Neuronal stem cell (in vitro differentiated cells): ENCODE measurements around the gene TOM1L2.
A peak's percentile ranks its signal among the peaks of the same experiment; 100 is the strongest.

ENCODE experiments used
- DNase-seq: peaks from one replicate; pipeline ENCODE4 v3.0.0-alpha.2; 2013; ENCODE audit warnings: low spot score
- H2AFZ ChIP-seq: one replicate; pipeline ENCODE4 v1.6.1; 2013; ENCODE audit warnings: mild to moderate bottlenecking, low read length, inconsistent platforms
- H2AK5ac ChIP-seq: 2 replicates; pipeline ENCODE4 v1.6.1; 2013; ENCODE audit warnings: low read depth, mild to moderate bottlenecking, inconsistent platforms, low read length, moderate library complexity, mixed read lengths
- H2BK120ac ChIP-seq: 2 replicates; pipeline ENCODE4 v1.6.1; 2013; ENCODE audit warnings: low read depth, mild to moderate bottlenecking, inconsistent platforms, low read length, moderate library complexity, mixed read lengths
- H2BK12ac ChIP-seq: one replicate; pipeline ENCODE4 v1.6.1; 2013; ENCODE audit warnings: low read length, inconsistent platforms
- H2BK15ac ChIP-seq: 2 replicates; pipeline ENCODE4 v1.6.1; 2013; ENCODE audit warnings: mild to moderate bottlenecking, low read length, inconsistent platforms, mixed read lengths
- H2BK5ac ChIP-seq: one replicate; pipeline ENCODE4 v1.6.1; 2013; ENCODE audit warnings: inconsistent platforms, mild to moderate bottlenecking, low read length, moderate library complexity
- H3K14ac ChIP-seq: one replicate; pipeline ENCODE4 v1.6.1; 2013; ENCODE audit warnings: low read length, inconsistent platforms
- H3K18ac ChIP-seq: 2 replicates; pipeline ENCODE4 v1.6.1; 2013; ENCODE audit warnings: low read length, inconsistent platforms
- H3K23ac ChIP-seq: 2 replicates; pipeline ENCODE4 v1.6.1; 2013; ENCODE audit warnings: low read depth, mild to moderate bottlenecking, mixed read lengths, low read length, inconsistent platforms; ENCODE audit not compliant: poor library complexity
- H3K27ac ChIP-seq: replicated peaks from 3 replicates; pipeline ENCODE4 v1.5.1; 2013; ENCODE audit warnings: low read length, inconsistent platforms
- H3K27me3 ChIP-seq, 3 experiments: 2 replicates each; pipeline ENCODE4 v1.6.1; 2013; ENCODE audit warnings: low read length in 3 of 3, mild to moderate bottlenecking in 2 of 3, inconsistent platforms in 1 of 3, low read depth in 1 of 3, mixed read lengths in 1 of 3, moderate library complexity in 1 of 3; ENCODE audit not compliant: control insufficient read depth in 3 of 3, insufficient read depth in 3 of 3
- H3K36me3 ChIP-seq, 2 donors: replicated peaks in 1 of 2; 2 replicates each; pipeline ENCODE4 v1.6.1; 2013; ENCODE audit warnings: low read length in 2 of 2; ENCODE audit not compliant: control insufficient read depth in 2 of 2, insufficient read depth in 2 of 2
- H3K4ac ChIP-seq: 2 replicates; pipeline ENCODE4 v1.6.1; 2013; ENCODE audit warnings: inconsistent platforms, mild to moderate bottlenecking, low read length, moderate library complexity
- H3K4me1 ChIP-seq, 2 donors: 1 replicate in 1 of 2; 2 replicates in 1 of 2; pipeline ENCODE4 v1.6.1; 2013; ENCODE audit warnings: low read length in 2 of 2, low read depth in 1 of 2; ENCODE audit not compliant: control insufficient read depth in 2 of 2, insufficient read depth in 1 of 2
- H3K4me2 ChIP-seq: one replicate; pipeline ENCODE4 v1.6.1; 2013; ENCODE audit warnings: mild to moderate bottlenecking, low read length, inconsistent platforms; ENCODE audit not compliant: insufficient read depth, poor library complexity, severe bottlenecking
- H3K4me3 ChIP-seq, 2 donors: 2 replicates each; pipeline ENCODE4 v1.5.1; 2013; ENCODE audit warnings: low read length in 2 of 2, mild to moderate bottlenecking in 2 of 2, inconsistent platforms in 1 of 2, moderate library complexity in 1 of 2
- H3K79me1 ChIP-seq: one replicate; pipeline ENCODE4 v1.6.1; 2013; ENCODE audit warnings: low read depth, mild to moderate bottlenecking, inconsistent platforms, low read length, moderate library complexity
- H3K9ac ChIP-seq: one replicate; pipeline ENCODE4 v1.6.1; 2013; ENCODE audit warnings: mild to moderate bottlenecking, low read depth, low read length, inconsistent platforms; ENCODE audit not compliant: poor library complexity
- H3K9me3 ChIP-seq, 2 donors: replicated peaks in 1 of 2; 2 replicates each; pipeline versions ENCODE3 to v1.6.1; 2013; ENCODE audit warnings: low read length in 2 of 2, mild to moderate bottlenecking in 2 of 2, inconsistent platforms in 1 of 2, low read depth in 1 of 2, mixed read lengths in 1 of 2, moderate library complexity in 1 of 2; ENCODE audit not compliant: control insufficient read depth in 2 of 2, insufficient read depth in 1 of 2
- H4K8ac ChIP-seq: one replicate; pipeline ENCODE4 v1.6.1; 2013; ENCODE audit warnings: low read depth, mild to moderate bottlenecking, inconsistent platforms, low read length, moderate library complexity
- H4K91ac ChIP-seq: one replicate; pipeline ENCODE4 v1.6.1; 2013; ENCODE audit warnings: low read length, low read depth, mild to moderate bottlenecking, inconsistent platforms; ENCODE audit not compliant: poor library complexity
- WGBS, 2 donors: extraction: QIAGEN DNeasy Blood & Tissue Kit; methylation state at CpG; one replicate each; pipeline ENCODE4 v1.1.7; 2013; ENCODE audit warnings: missing lambda C conversion rate in 2 of 2, mixed read lengths in 1 of 2; ENCODE audit not compliant: insufficient read length in 2 of 2, insufficient replicate concordance in 1 of 2; ENCODE audit errors: extremely low coverage in 2 of 2; 5-methylcytosine and 5-hydroxymethylcytosine counted together

Gene TOM1L2

DNA sequence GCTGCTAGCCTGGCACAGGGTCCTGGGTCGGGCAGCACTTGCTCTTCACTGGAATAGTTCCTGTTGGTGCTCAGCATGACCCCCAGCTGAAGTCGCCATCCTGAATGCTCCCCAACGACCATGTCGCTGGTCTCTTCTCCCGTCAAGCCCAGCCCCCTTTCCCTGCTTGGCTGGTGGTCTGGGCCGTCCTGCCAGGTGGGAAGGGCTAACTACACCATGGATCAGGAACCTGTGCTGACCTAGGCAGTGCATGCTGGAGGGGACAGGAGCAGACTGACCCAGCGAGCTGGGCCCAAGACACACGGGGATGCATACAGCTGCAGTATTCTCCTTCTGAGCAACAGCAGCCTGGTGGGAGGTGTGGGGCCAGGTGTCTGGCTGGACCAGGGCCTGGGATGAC, 126.2 kb downstream of the TOM1L2 start:
- Histone ChIP-seq H4K8ac (no peak overlapping the region), H3K27ac (no peak overlapping the region), H3K79me1 (no peaks in the 10 kb centered on the region), H2BK5ac (peak overlapping the region; percentile 43), H3K14ac (no peak overlapping the region), H2BK12ac (no peak overlapping the region), H2AK5ac (peak overlapping the region; percentile 38), H3K4me1 (peaks cover 29 to 32% of the 10 kb centered on the region in 2 donors), H3K4me2 (no peak overlapping the region), H3K9me3 (no peaks in the 10 kb centered on the region), H3K4me3 (no peak overlapping the region), H3K9ac (no peak overlapping the region), H3K36me3 (no peaks in the 10 kb centered on the region), H2AFZ (no peak overlapping the region), H4K91ac (no peak overlapping the region), H3K27me3 (peaks cover 0 to 3% (median 0%) of the 10 kb centered on the region in 3 experiments), H2BK15ac (peak overlapping the region; percentile 11), H3K4ac (no peak overlapping the region), H3K23ac (no peak overlapping the region), H3K18ac (peak overlapping the region; percentile 66), H2BK120ac (peak overlapping the region; percentile 14)
- no CpG with 5 or more reads among the region's 8 CpGs for WGBS, 2 donors
- no peak for DNase-seq

DNA sequence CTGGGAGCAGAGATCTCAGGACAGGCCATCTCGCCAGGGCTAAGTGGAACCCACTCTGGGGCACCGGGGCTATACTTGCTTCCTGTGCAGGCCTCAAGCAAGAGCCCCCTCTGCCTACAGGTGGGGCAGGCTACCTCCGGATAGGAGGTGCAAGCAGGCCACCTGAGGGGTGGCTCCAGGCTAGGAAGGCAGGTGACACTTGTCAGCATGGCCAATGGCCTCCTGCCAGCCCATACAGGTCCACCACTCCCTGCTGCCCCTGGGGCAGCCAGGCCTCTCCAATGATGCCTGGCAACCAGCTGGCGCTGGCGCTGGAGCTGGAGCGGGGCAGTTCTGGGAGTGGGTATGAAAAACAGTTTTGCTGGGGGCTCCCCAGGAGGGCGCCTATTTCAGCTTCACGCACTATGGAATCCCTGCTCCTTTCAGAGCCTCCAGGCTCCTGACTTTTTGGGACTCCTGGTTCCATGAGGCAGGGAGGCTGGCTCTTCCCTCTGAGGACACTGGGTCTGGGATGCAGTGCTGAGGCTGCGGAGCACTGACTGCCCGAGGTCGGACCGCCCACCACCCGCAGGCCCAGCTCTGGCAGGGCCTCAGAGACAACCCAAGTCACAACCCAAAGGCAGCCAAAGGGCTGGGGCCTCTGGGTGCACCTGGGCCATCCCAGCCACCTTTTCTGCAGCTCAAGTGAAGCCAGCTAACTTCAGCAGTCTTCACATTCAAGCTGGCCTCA, 127.0 kb downstream of the TOM1L2 start:
- Histone ChIP-seq H2AFZ (no peak overlapping the region), H3K14ac (no peak overlapping the region), H3K18ac (peak overlapping the region; percentile 55), H4K8ac (no peak overlapping the region), H2BK15ac (peak overlapping the region; percentile 16), H3K4me1 (peaks cover 29 to 32% of the 10 kb centered on the region in 2 donors), H2AK5ac (peak overlapping the region; percentile 95), H3K36me3 (no peaks in the 10 kb centered on the region), H3K4ac (peak overlapping the region; percentile 39), H3K4me3 (no peak overlapping the region), H2BK120ac (peak overlapping the region; percentile 21), H3K79me1 (no peaks in the 10 kb centered on the region), H3K9me3 (no peaks in the 10 kb centered on the region), H3K27ac (no peak overlapping the region), H3K27me3 (peaks cover 0 to 3% (median 0%) of the 10 kb centered on the region in 3 experiments), H2BK5ac (no peak overlapping the region), H2BK12ac (peak overlapping the region; percentile 82), H3K9ac (no peak overlapping the region), H3K23ac (no peak overlapping the region), H3K4me2 (no peak overlapping the region), H4K91ac (no peak overlapping the region)
- WGBS, 2 donors = no CpG with 5 or more reads among the region's 13 CpGs
- no peak for DNase-seq

DNA sequence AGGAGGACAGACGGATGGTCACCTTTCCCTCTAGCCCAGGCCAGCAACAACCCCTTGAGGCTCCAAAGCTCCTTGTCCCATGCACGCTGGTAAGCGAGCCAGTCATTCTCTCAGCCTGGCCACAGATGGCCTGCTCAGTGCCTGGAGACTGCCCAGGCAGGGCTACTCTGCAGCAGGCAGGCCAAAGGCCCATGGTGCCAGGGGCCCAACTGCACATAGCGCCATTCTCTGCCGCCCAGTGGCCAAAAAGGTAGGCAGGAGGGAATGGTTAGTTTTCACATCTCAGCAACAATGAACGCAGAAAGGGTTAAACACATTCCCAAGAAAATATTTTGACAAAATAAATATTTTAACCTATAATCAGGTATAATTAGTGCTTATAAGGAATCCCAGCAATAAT, 127.7 kb downstream of the TOM1L2 start:
- H3K36me3 ChIP-seq = no peaks in the 10 kb centered on the region
- H2BK120ac ChIP-seq = no peak overlapping the region
- H3K4me3 ChIP-seq = no peak overlapping the region
- H3K4ac ChIP-seq = no peak overlapping the region
- H3K4me1 ChIP-seq = peaks cover 23 to 29% of the 10 kb centered on the region in 2 donors
- H3K27me3 ChIP-seq = peaks cover 0 to 3% (median 0%) of the 10 kb centered on the region in 3 experiments
- peak overlapping the region; percentile 54 for H2BK5ac ChIP-seq
- H2AK5ac ChIP-seq = peak overlapping the region; percentile 88
- no peak for DNase-seq
- no peak overlapping the region for H3K9ac ChIP-seq
- no peak overlapping the region for H2AFZ ChIP-seq
- no peak overlapping the region for H3K27ac ChIP-seq
- H2BK15ac ChIP-seq = peak overlapping the region; percentile 30
- H2BK12ac ChIP-seq = no peak overlapping the region
- no peaks in the 10 kb centered on the region for H3K79me1 ChIP-seq
- no peaks in the 10 kb centered on the region for H3K9me3 ChIP-seq
- no CpG with 5 or more reads among the region's 6 CpGs for WGBS, 2 donors
- peak overlapping the region; percentile 3 for H3K18ac ChIP-seq
- no peak overlapping the region for H3K14ac ChIP-seq
- no peak overlapping the region for H3K23ac ChIP-seq
- H4K91ac ChIP-seq = no peak overlapping the region
- H3K4me2 ChIP-seq = no peak overlapping the region
- no peak overlapping the region for H4K8ac ChIP-seq

DNA sequence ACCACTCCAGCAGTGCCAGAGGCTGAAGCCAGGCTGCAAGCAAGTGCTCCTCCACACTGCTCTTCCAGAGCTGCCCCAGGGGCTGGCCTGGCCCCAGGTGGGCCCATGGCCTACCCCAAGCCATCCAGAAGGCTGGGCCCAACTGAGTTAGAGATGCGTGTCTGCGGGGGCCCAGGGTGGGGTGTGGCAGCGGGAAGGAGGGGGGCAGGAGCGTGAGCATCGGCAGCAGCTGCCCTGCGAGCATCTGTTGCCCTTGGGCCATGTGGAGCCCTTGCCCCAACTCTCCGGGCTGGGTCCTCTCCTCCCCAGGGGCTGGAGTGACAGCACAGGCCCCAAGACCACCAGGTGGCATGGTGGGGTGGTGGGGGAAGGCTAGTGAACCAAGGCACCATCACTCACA, 128.1 kb downstream of the TOM1L2 start:
- no peaks in the 10 kb centered on the region for H3K79me1 ChIP-seq
- peak overlapping the region; percentile 88 for H2AK5ac ChIP-seq
- DNase-seq = no peak
- no peaks in the 10 kb centered on the region for H3K36me3 ChIP-seq
- no peak overlapping the region for H3K23ac ChIP-seq
- no peak overlapping the region for H2BK120ac ChIP-seq
- H3K27ac ChIP-seq = no peak overlapping the region
- H3K4me2 ChIP-seq = no peak overlapping the region
- peak overlapping the region; percentile 65 for H3K14ac ChIP-seq
- H3K4me1 ChIP-seq = peaks cover 19 to 31% of the 10 kb centered on the region in 2 donors
- H3K4me3 ChIP-seq = no peak overlapping the region
- H2BK5ac ChIP-seq = peak overlapping the region; percentile 54
- H3K18ac ChIP-seq = peak overlapping the region; percentile 55
- no peak overlapping the region for H2BK12ac ChIP-seq
- H2BK15ac ChIP-seq = peak overlapping the region; percentile 30
- WGBS, 2 donors = no CpG with 5 or more reads among the region's 7 CpGs
- peaks cover 0 to 3% (median 0%) of the 10 kb centered on the region in 3 experiments for H3K27me3 ChIP-seq
- H4K8ac ChIP-seq = no peak overlapping the region
- no peak overlapping the region for H3K9ac ChIP-seq
- no peaks in the 10 kb centered on the region for H3K9me3 ChIP-seq
- H2AFZ ChIP-seq = no peak overlapping the region
- H4K91ac ChIP-seq = no peak overlapping the region
- H3K4ac ChIP-seq = no peak overlapping the region
